Esophagus muscularis mucosa (tissue), 4 donors: Measurements from ENCODE around the gene RSPO3.

Source experiments
- CTCF ChIP-seq, 3 experiments: fragments of 200-600 bp in 2 of 3; fragments of 450-650 bp in 1 of 3; sonication (generic) in 2 of 3; IDR thresholded peaks; one replicate each; pipeline ENCODE4 v1.5.1; 2017 to 2019; ENCODE audit warnings: antibody characterized with exemption in 3 of 3, mild to moderate bottlenecking in 2 of 3, moderate library complexity in 1 of 3
- EP300 ChIP-seq: sonication (generic); formaldehyde crosslinking; IDR thresholded peaks from one replicate; pipeline ENCODE4 v1.6.1; 2017; ENCODE audit warnings: antibody characterized with exemption
- POLR2A ChIP-seq: fragments of 450-650 bp; IDR thresholded peaks from one replicate; pipeline ENCODE4 v1.6.1; 2017; ENCODE audit warnings: antibody characterized with exemption, moderate library complexity, mild to moderate bottlenecking, low read depth
- POLR2AphosphoS5 ChIP-seq, 2 donors: sonication (generic); formaldehyde crosslinking; IDR thresholded peaks; one replicate each; pipeline ENCODE4 v1.6.1; 2017; ENCODE audit warnings: antibody characterized with exemption in 2 of 2

GRCh38 chr6:127177923-127178231 is 59.4 kb downstream of the RSPO3 start:
- no peak for TF ChIP-seq CTCF (IDR thresholded peaks at IDR 0.05)
- TF ChIP-seq POLR2A, result no peak
- TF ChIP-seq POLR2AphosphoS5 (IDR thresholded peaks at IDR 0.05), result no peak
- no peak for TF ChIP-seq EP300
